Tibial artery (tissue), 4 donors: Measurements from ENCODE around the gene TFDP1.

ENCODE experiments used
- DNase-seq, 2 donors: peaks; one replicate each; pipeline ENCODE4 v3.0.0-alpha.2; 2019
- H3K27ac ChIP-seq, 2 donors: fragments of 200-600 bp; sonication (generic) in 1 of 2; 1 replicate in 1 of 2; 2 replicates in 1 of 2; pipeline ENCODE4 v1.5.1; 2018 to 2019; ENCODE audit warnings: mild to moderate bottlenecking in 1 of 2
- H3K27me3 ChIP-seq, 2 donors: fragments of 200-600 bp; sonication (generic) in 1 of 2; one replicate each; pipeline versions ENCODE4 v1.5.1 to v1.6.0; 2016 to 2019
- H3K36me3 ChIP-seq, 3 donors: fragments of 200-600 bp; sonication (generic) in 2 of 3; one replicate each; pipeline ENCODE4 v1.5.1; 2016 to 2019; ENCODE audit warnings: mild to moderate bottlenecking in 2 of 3
- H3K4me1 ChIP-seq, 4 donors: fragments of 200-600 bp; sonication (generic) in 2 of 4; 1 replicate in 3 of 4; 2 replicates in 1 of 4; pipeline ENCODE4 v1.5.1; 2016 to 2019
- H3K4me3 ChIP-seq, 2 donors: fragments of 200-600 bp; sonication (generic) in 1 of 2; 1 replicate in 1 of 2; 2 replicates in 1 of 2; pipeline ENCODE4 v1.5.1; 2018 to 2019; ENCODE audit warnings: mild to moderate bottlenecking in 2 of 2
- H3K9me3 ChIP-seq, 3 donors: fragments of 200-600 bp; sonication (generic) in 1 of 3; one replicate each; pipeline ENCODE4 v1.5.1; 2016 to 2019
- CTCF ChIP-seq, 2 experiments: fragments of 200-600 bp in 1 of 2; fragments of 450-650 bp in 1 of 2; IDR thresholded peaks; one replicate each; pipeline ENCODE4 v1.5.1; 2017 to 2019; ENCODE audit warnings: antibody characterized with exemption in 2 of 2, mild to moderate bottlenecking in 1 of 2, moderate library complexity in 1 of 2
- intact Hi-C: fragments of 100-400 bp; cut with DNase I; formaldehyde crosslinking; loops from one replicate; pipeline ENCODE4 v1.15.0; 2023; ENCODE audit warnings: low total_unique reads

Gene TFDP1

GRCh38 chr13:113555141-113555540 lies 29.4 kb upstream of the TFDP1 start:
- Histone ChIP-seq H3K36me3 (peaks cover 19 to 55% (median 49%) of the 10 kb centered on the region in 3 donors), H3K4me3 (no peak overlapping the region), H3K27me3 (no peaks in the 10 kb centered on the region), H3K9me3 (no peaks in the 10 kb centered on the region), H3K27ac (no peak overlapping the region), H3K4me1 (no peaks in the 10 kb centered on the region)
- no peak for TF ChIP-seq CTCF (IDR thresholded peaks at IDR 0.05)
- no peak for DNase-seq
- intact Hi-C loops = no loop called here

GRCh38 chr13:113557013-113557412 lies 27.5 kb upstream of the TFDP1 start:
- no peak for TF ChIP-seq CTCF (IDR thresholded peaks at IDR 0.05)
- no peaks in the 10 kb centered on the region for H3K4me1 ChIP-seq
- H3K36me3 ChIP-seq = peaks cover 2 to 36% (median 32%) of the 10 kb centered on the region in 3 donors
- H3K4me3 ChIP-seq = no peak overlapping the region
- intact Hi-C loops = no loop called here
- no peak for DNase-seq
- no peaks in the 10 kb centered on the region for H3K9me3 ChIP-seq
- H3K27me3 ChIP-seq = no peaks in the 10 kb centered on the region
- no peak overlapping the region for H3K27ac ChIP-seq

- Histone ChIP-seq H3K36me3 (peaks cover 0 to 21% (median 19%) of the 10 kb centered on the region in 3 donors), H3K27ac (no peak overlapping the region), H3K4me3 (no peak overlapping the region), H3K27me3 (no peaks in the 10 kb centered on the region), H3K9me3 (no peaks in the 10 kb centered on the region), H3K4me1 (peaks cover 0 to 5% (median 0%) of the 10 kb centered on the region in 4 donors)
- DNase-seq = no peak
- intact Hi-C loops = no loop called here
- TF ChIP-seq CTCF (IDR thresholded peaks at IDR 0.05) = no peak
Measured at GRCh38 chr13:113558461-113558860, 26.1 kb upstream of the TFDP1 start.

- Histone ChIP-seq H3K9me3 (no peaks in the 10 kb centered on the region), H3K4me3 (no peak overlapping the region), H3K27ac (no peak overlapping the region), H3K27me3 (no peaks in the 10 kb centered on the region), H3K4me1 (peaks cover 0 to 5% (median 0%) of the 10 kb centered on the region in 4 donors), H3K36me3 (peaks cover 0 to 15% (median 13%) of the 10 kb centered on the region in 3 donors)
- intact Hi-C loops = no loop called here
- no peak for TF ChIP-seq CTCF (IDR thresholded peaks at IDR 0.05)
- no peak for DNase-seq
Measured at GRCh38 chr13:113559061-113559460, 25.5 kb upstream of the TFDP1 start.

- H3K36me3 ChIP-seq = peaks cover 0 to 5% (median 3%) of the 10 kb centered on the region in 3 donors
- H3K4me3 ChIP-seq = no peak overlapping the region
- H3K4me1 ChIP-seq = peaks cover 0 to 5% (median 0%) of the 10 kb centered on the region in 4 donors
- no peak for DNase-seq
- no peak for TF ChIP-seq CTCF (IDR thresholded peaks at IDR 0.05)
- H3K27me3 ChIP-seq = no peaks in the 10 kb centered on the region
- no peak overlapping the region for H3K27ac ChIP-seq
- intact Hi-C loops = no loop called here
- no peaks in the 10 kb centered on the region for H3K9me3 ChIP-seq
Measured at GRCh38 chr13:113559901-113560644, 24.5 kb upstream of the TFDP1 start.
